H9 (cell line): ENCODE results near the gene KY. TPM values are rescaled to one million over a fixed set of nuclear protein-coding genes. Genes with fewer than 3 reads are reported as not detected.

Experiments used
- DNase-seq: peaks from one replicate; pipeline ENCODE4 v3.0.0-alpha.2; 2017
- H2AFZ ChIP-seq: one replicate; pipeline ENCODE4 v1.6.1; 2013; ENCODE audit warnings: mild to moderate bottlenecking, low read length, control low read depth, moderate library complexity
- H2AK5ac ChIP-seq: 2 replicates; pipeline ENCODE4 v1.6.1; 2013; ENCODE audit warnings: low read length, control low read depth, mixed read lengths; ENCODE audit not compliant: insufficient read length
- H2BK120ac ChIP-seq: one replicate; pipeline ENCODE4 v1.6.1; 2013; ENCODE audit warnings: low read depth, mild to moderate bottlenecking, low read length, control low read depth, inconsistent platforms; ENCODE audit not compliant: poor library complexity, severe bottlenecking
- H2BK12ac ChIP-seq: 2 replicates; pipeline ENCODE4 v1.6.1; 2013; ENCODE audit warnings: low read length, control low read depth, mixed read lengths, low read depth; ENCODE audit not compliant: insufficient read length
- H2BK15ac ChIP-seq: 2 replicates; pipeline ENCODE4 v1.6.1; 2013; ENCODE audit warnings: low read depth, low read length, control low read depth
- H2BK20ac ChIP-seq: one replicate; pipeline ENCODE4 v1.6.1; 2013; ENCODE audit warnings: low read depth, mild to moderate bottlenecking, low read length, control low read depth, inconsistent platforms; ENCODE audit not compliant: poor library complexity, severe bottlenecking
- H2BK5ac ChIP-seq: 2 replicates; pipeline ENCODE4 v1.6.1; 2013; ENCODE audit warnings: low read length, control low read depth, mixed read lengths; ENCODE audit not compliant: insufficient read length
- H3K14ac ChIP-seq: 2 replicates; pipeline ENCODE4 v1.6.1; 2013; ENCODE audit warnings: low read length, control low read depth; ENCODE audit not compliant: insufficient read depth
- H3K18ac ChIP-seq: 2 replicates; pipeline ENCODE4 v1.6.1; 2013; ENCODE audit warnings: low read depth, mild to moderate bottlenecking, mixed read lengths, low read length, control low read depth; ENCODE audit not compliant: insufficient read length
- H3K23ac ChIP-seq: 2 replicates; pipeline ENCODE4 v1.6.1; 2013; ENCODE audit warnings: low read length, control low read depth, mixed read lengths, low read depth; ENCODE audit not compliant: insufficient read length
- H3K23me2 ChIP-seq: 2 replicates; pipeline ENCODE4 v1.6.1; 2013; ENCODE audit warnings: low read depth, mild to moderate bottlenecking, mixed read lengths, low read length, control low read depth; ENCODE audit not compliant: insufficient read length, poor library complexity, severe bottlenecking
- H3K27ac ChIP-seq: 2 replicates; pipeline ENCODE4 v1.5.1; 2013; ENCODE audit warnings: low read length, control low read depth, mixed read lengths, low read depth; ENCODE audit not compliant: insufficient read length
- H3K27me3 ChIP-seq: 2 replicates; pipeline ENCODE4 v1.6.1; 2013; ENCODE audit warnings: low read length, control low read depth, inconsistent platforms; ENCODE audit not compliant: insufficient read depth
- H3K4ac ChIP-seq: 2 replicates; pipeline ENCODE4 v1.6.1; 2013; ENCODE audit warnings: low read depth, mild to moderate bottlenecking, control low read depth, inconsistent platforms, low read length, moderate library complexity
- H3K4me1 ChIP-seq: 2 replicates; pipeline ENCODE4 v1.6.1; 2013; ENCODE audit warnings: low read length, control low read depth, inconsistent platforms; ENCODE audit not compliant: insufficient read depth
- H3K4me2 ChIP-seq: 2 replicates; pipeline ENCODE4 v1.6.1; 2013; ENCODE audit warnings: low read length, control low read depth, mixed read lengths; ENCODE audit not compliant: insufficient read length, insufficient read depth
- H3K56ac ChIP-seq: 2 replicates; pipeline ENCODE4 v1.6.1; 2013; ENCODE audit warnings: low read depth, mild to moderate bottlenecking, mixed read lengths, low read length, control low read depth; ENCODE audit not compliant: insufficient read length
- H3K79me1 ChIP-seq: 2 replicates; pipeline ENCODE4 v1.6.1; 2013; ENCODE audit warnings: low read depth, mild to moderate bottlenecking, moderate library complexity, low read length, control low read depth, inconsistent platforms; ENCODE audit not compliant: insufficient read depth, poor library complexity, severe bottlenecking
- H3K79me2 ChIP-seq: 2 replicates; pipeline ENCODE4 v1.6.1; 2013; ENCODE audit warnings: low read length, control low read depth, inconsistent platforms; ENCODE audit not compliant: insufficient read depth
- H3K9ac ChIP-seq: 2 replicates; pipeline ENCODE4 v1.6.1; 2013; ENCODE audit warnings: low read length, control low read depth, mixed read lengths; ENCODE audit not compliant: insufficient read length; ENCODE audit errors: extremely low read depth
- H3K9me3 ChIP-seq: one replicate; pipeline ENCODE4 v1.6.1; 2013; ENCODE audit warnings: low read depth, low read length, inconsistent platforms; ENCODE audit not compliant: control insufficient read depth
- H3T11ph ChIP-seq: one replicate; pipeline ENCODE4 v1.6.1; 2013; ENCODE audit warnings: mild to moderate bottlenecking, low read length, control low read depth, inconsistent platforms
- H4K20me1 ChIP-seq: one replicate; pipeline ENCODE4 v1.6.1; 2013; ENCODE audit not compliant: control insufficient read depth, insufficient read length, insufficient read depth
- H4K5ac ChIP-seq: 2 replicates; pipeline ENCODE4 v1.6.1; 2013; ENCODE audit warnings: low read depth, mild to moderate bottlenecking, mixed read lengths, low read length, control low read depth; ENCODE audit not compliant: insufficient read length
- H4K8ac ChIP-seq: replicated peaks from 2 replicates; pipeline ENCODE4 v1.6.1; 2013; ENCODE audit warnings: low read length, control low read depth, mixed read lengths, low read depth; ENCODE audit not compliant: insufficient read length
- H4K91ac ChIP-seq: 2 replicates; pipeline ENCODE4 v1.6.1; 2013; ENCODE audit warnings: low read depth, mild to moderate bottlenecking, moderate library complexity, mixed read lengths, low read length, control low read depth; ENCODE audit not compliant: insufficient read length
- H3K27ac Mint-ChIP-seq, 3 experiments: 2 replicates in 2 of 3; 3 replicates in 1 of 3; pipeline ENCODE4 v1.8.0; 2020 to 2021; ENCODE audit warnings: mixed read lengths in 3 of 3, mild to moderate bottlenecking in 1 of 3, moderate library complexity in 1 of 3
- H3K27me3 Mint-ChIP-seq: 2 replicates; pipeline ENCODE4 v1.8.0; 2021; ENCODE audit warnings: low read depth, mild to moderate bottlenecking, moderate library complexity, mixed read lengths
- H3K36me3 Mint-ChIP-seq, 3 experiments: 2 replicates in 2 of 3; 3 replicates in 1 of 3; pipeline ENCODE4 v1.8.0; 2020 to 2021; ENCODE audit warnings: low read depth in 3 of 3, mixed read lengths in 3 of 3; ENCODE audit not compliant: insufficient read depth in 1 of 3
- H3K4me1 Mint-ChIP-seq, 2 experiments: 2 replicates each; pipeline ENCODE4 v1.8.0; 2020; ENCODE audit warnings: mixed read lengths in 2 of 2
- H3K4me3 Mint-ChIP-seq, 2 experiments: 2 replicates in 1 of 2; 3 replicates in 1 of 2; pipeline ENCODE4 v1.8.0; 2020 to 2021; ENCODE audit warnings: mild to moderate bottlenecking in 2 of 2, mixed read lengths in 2 of 2, moderate library complexity in 1 of 2
- H3K9me3 Mint-ChIP-seq, 2 experiments: 2 replicates in 1 of 2; 3 replicates in 1 of 2; pipeline ENCODE4 v1.8.0; 2020; ENCODE audit warnings: mild to moderate bottlenecking in 2 of 2, mixed read lengths in 2 of 2, moderate library complexity in 1 of 2
- WGBS: extraction: QIAGEN DNeasy Blood & Tissue Kit; methylation state at CpG from one replicate; pipeline ENCODE4 v1.1.7; 2013; ENCODE audit warnings: missing lambda C conversion rate, low lambda C conversion rate, mixed read lengths; ENCODE audit not compliant: insufficient read length; ENCODE audit errors: extremely low coverage; 5-methylcytosine and 5-hydroxymethylcytosine counted together
- total RNA-seq: library from RNA; stranded (reverse); gene quantifications from 2 replicates; pipeline ENCODE4 v1.2.1, GENCODE V29; 2021
- TF ChIP-seq, protein P1 (sequence below): fragments of 200-600 bp; sonication (generic); conservative IDR thresholded peaks from 3 replicates; pipeline ENCODE4 v1.8.0; 2021; ENCODE audit warnings: antibody characterized with exemption, mild to moderate bottlenecking

The KY gene
- total RNA-seq, 1 experiment from 2014 or later = not detected

DNA sequence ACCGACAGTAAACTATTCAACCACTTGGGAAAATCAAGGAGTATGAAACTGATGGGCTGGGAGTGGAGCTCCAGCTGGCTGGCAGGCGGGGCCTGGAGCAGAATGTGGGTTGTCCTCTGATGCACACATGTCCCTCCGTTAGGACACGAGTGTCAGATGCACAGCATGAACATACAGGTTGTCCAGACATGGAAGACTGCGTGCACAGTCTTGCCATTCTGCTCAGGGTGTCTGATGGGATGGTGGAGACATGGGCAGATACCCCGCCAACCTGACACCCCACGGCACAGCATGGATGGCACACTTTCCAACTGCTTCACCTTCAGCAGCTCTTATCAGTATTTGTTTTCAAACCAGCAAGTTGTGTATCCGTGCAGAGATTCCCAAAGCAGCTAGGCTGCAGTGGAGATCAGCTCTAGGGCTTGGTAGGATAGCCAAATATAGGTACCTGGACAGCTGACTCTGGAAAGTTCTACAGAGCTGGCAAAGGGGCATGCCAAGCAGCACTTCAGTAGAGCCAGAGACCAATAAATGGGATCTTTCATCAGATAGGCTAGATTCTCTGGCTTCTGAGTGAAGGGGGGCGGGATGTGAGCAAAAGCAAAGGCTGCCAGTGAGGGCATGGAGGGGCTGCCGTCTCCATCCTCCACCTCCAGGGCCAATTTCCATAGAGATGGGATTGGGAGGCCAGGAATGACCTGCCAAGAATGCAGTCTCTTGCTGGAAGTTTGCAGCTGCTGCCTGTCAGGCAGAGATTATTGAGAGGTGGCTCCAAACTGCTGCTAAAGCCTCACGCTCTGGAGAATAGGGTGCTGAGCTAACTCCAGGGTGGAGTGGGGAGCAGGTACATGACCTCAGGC is 47.2 kb upstream of the KY start:
- TF ChIP-seq, protein P1, sequence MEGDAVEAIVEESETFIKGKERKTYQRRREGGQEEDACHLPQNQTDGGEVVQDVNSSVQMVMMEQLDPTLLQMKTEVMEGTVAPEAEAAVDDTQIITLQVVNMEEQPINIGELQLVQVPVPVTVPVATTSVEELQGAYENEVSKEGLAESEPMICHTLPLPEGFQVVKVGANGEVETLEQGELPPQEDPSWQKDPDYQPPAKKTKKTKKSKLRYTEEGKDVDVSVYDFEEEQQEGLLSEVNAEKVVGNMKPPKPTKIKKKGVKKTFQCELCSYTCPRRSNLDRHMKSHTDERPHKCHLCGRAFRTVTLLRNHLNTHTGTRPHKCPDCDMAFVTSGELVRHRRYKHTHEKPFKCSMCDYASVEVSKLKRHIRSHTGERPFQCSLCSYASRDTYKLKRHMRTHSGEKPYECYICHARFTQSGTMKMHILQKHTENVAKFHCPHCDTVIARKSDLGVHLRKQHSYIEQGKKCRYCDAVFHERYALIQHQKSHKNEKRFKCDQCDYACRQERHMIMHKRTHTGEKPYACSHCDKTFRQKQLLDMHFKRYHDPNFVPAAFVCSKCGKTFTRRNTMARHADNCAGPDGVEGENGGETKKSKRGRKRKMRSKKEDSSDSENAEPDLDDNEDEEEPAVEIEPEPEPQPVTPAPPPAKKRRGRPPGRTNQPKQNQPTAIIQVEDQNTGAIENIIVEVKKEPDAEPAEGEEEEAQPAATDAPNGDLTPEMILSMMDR = no peak
- no peaks in the 10 kb centered on the region for H3K4me1 ChIP-seq
- H4K8ac ChIP-seq = no peak overlapping the region
- no peak overlapping the region for H3T11ph ChIP-seq
- no peak overlapping the region for H3K23ac ChIP-seq
- H3K4ac ChIP-seq = no peak overlapping the region
- no peak overlapping the region for H3K18ac ChIP-seq
- peaks cover 8 to 13% of the 10 kb centered on the region in 2 experiments for H3K4me1 Mint-ChIP-seq
- H4K5ac ChIP-seq = no peak overlapping the region
- no peaks in the 10 kb centered on the region for H4K20me1 ChIP-seq
- H2BK20ac ChIP-seq = no peak overlapping the region
- H2BK5ac ChIP-seq = no peak overlapping the region
- no peak overlapping the region for H3K27ac ChIP-seq
- no peak for DNase-seq
- H2BK12ac ChIP-seq = no peak overlapping the region
- no peak overlapping the region for H3K9ac ChIP-seq
- H3K4me3 Mint-ChIP-seq = no peak overlapping the region
- peaks cover 81% of the 10 kb centered on the region for H3K27me3 Mint-ChIP-seq
- no peak overlapping the region; the same call in 1 of the 2 replicates for H3K14ac ChIP-seq
- peaks cover 20% of the 10 kb centered on the region; the same call in 1 of the 2 replicates for H3K27me3 ChIP-seq
- WGBS = no CpG with 5 or more reads among the region's 11 CpGs
- H3K36me3 Mint-ChIP-seq = no peaks in the 10 kb centered on the region
- H3K23me2 ChIP-seq = no peaks in the 10 kb centered on the region
- no peaks in the 10 kb centered on the region for H3K9me3 ChIP-seq
- no peaks in the 10 kb centered on the region for H3K79me1 ChIP-seq
- no peaks in the 10 kb centered on the region for H3K79me2 ChIP-seq
- H2AK5ac ChIP-seq = no peak overlapping the region
- H2AFZ ChIP-seq = no peak overlapping the region
- H3K56ac ChIP-seq = no peak overlapping the region
- H3K9me3 Mint-ChIP-seq = peaks cover 0 to 3% of the 10 kb centered on the region in 2 experiments; a peak in 1 of 5 replicates
- no peak overlapping the region for H3K27ac Mint-ChIP-seq
- no peak overlapping the region for H2BK15ac ChIP-seq
- H2BK120ac ChIP-seq = no peak overlapping the region
- H4K91ac ChIP-seq = no peak overlapping the region
- no peak overlapping the region for H3K4me2 ChIP-seq
